CD4-positive, alpha-beta T cell treated with Interleukin-17A for 1 hour (primary cell): ENCODE results near the gene PALMD.

Experiments used
- DNase-seq: peaks from one replicate; pipeline ENCODE4 v3.0.0-alpha.2; 2020

The PALMD gene

DNA sequence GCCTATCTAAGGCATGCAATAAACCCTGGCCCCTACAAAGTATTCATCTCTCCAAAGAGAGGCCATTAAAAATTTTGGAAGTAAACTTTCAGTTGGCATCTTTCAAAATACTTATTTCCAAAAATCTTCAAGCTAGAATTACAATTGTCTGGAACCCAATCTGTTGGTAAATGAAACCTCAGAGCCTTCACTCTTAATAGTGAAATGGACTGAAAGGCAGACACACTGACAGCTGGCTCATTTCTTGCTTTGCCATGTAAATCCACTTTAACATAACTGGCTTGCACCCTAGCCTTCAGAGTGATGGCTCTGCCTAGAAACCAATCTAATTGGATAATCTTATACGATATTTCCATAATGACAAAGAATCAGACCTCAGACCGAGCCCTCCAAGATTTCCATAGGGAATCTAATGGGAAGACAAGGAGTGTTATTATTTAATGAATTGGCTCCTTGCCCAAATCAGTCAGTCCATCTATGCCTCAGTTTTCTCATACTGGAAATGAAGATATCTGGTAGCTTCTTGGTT lies 9.2 kb upstream of the PALMD start:
- DNase-seq, result no peak

DNA sequence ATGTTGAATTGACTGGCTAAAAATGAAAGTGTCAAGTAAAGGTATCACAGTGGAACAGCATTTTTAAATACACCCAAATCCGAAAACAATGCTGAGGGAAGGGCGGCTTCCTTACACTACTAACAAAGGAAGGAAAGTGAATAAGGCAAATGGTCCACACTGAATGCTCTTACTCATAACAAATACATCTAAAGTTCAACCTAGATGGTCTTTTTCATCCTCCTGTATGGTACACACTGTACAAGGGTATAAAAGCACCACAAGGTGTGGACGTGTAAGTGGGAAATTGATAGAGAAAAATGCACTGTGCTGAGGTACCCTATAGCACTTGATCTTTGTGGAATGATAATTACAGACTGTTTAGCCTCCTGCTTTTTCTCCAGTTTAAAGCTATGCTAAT lies 7.1 kb upstream of the PALMD start:
- DNase-seq, result no peak

DNA sequence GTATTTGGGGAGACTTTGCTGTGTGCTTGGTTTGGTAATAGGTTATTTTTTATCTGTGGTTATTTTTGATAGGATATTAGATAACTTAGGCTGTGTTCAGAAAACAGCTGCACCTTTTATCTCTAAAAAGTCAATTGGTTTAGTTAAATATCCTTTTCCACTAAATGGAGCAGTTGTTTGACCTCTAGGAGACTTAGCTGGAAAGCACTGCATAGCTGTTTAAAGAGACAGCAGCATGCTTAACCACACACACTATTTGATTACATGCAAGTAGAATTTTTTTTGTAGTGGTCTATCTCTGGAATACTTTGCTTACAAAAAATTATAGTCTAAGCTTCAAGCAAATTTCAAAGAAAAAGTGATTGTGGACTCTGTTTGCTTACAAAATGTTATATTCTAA lies 6.5 kb upstream of the PALMD start:
- no peak for DNase-seq

DNA sequence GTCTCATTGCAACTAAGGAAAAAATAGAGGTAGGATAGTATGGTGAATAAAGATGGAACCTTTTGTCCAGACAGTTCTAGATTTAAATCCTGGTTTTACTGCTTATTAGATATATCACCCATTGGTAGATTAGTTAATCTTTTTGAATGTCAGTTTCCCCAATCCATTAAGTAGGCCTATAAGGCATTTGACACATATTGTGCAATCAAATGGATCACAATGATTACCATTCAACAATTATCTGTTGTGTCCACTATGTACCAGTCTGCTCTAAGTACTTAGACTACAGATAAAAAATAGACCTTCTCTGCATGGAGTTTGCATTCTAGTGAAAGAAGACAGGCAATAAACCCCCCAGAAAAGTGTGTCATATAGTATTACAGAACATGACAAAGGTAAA lies 6.0 kb upstream of the PALMD start:
- no peak for DNase-seq

DNA sequence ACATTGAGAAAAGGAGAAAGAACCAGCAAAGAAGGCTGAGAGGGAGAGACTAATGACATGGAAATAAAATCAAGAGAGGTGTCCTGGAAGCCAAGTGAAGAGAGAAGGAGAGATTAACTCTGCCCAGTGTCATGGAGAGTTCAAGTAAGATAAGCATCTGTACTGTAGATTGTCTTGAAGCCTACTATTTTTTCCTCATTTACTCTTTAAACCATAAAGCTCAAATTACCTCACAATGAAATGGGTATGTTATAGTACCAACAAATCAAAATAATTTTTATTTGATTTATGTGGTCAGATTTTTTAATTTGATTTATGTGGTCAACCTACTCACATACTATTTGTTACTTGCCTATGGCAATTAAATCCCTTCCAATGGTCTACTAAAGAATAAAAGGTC lies 5.2 kb upstream of the PALMD start:
- DNase-seq, result no peak

DNA sequence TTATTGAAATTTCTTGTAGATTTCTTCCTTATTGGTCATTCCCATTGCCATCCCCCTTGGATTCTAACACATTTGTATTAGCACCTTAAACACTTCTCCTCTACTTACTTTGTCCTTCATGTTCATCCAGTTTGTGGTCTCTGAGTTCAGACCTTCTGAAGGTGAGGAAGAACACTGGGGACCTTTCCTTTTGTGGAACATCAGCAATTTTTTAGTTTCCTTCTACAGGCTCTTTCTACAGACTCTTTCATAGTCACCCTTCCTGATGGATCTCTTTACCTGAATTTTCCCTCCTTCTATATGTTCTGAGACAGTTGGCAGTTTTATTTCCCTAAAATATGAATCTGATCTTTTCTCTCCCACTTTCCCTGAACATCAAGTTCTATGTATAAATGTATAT lies 4.4 kb upstream of the PALMD start:
- no peak for DNase-seq

DNA sequence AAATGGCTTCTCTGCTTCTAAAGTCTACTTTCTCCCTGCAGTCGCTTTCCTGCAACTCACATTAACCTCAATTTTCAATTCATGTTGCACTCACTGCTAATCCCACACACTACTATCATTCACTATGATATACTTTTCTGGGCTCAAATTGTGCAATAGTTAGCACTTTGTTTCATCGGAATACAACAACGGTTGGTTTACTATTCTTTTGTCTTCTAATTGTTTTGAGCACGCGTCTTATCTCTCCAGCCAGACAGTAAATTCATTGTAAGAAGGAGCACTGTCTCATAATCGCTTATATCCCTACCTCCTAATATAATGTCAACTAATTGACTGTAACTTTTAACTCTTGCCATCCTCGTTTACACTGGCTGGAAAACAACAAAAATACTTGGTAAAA lies 3.9 kb upstream of the PALMD start:
- no peak for DNase-seq

DNA sequence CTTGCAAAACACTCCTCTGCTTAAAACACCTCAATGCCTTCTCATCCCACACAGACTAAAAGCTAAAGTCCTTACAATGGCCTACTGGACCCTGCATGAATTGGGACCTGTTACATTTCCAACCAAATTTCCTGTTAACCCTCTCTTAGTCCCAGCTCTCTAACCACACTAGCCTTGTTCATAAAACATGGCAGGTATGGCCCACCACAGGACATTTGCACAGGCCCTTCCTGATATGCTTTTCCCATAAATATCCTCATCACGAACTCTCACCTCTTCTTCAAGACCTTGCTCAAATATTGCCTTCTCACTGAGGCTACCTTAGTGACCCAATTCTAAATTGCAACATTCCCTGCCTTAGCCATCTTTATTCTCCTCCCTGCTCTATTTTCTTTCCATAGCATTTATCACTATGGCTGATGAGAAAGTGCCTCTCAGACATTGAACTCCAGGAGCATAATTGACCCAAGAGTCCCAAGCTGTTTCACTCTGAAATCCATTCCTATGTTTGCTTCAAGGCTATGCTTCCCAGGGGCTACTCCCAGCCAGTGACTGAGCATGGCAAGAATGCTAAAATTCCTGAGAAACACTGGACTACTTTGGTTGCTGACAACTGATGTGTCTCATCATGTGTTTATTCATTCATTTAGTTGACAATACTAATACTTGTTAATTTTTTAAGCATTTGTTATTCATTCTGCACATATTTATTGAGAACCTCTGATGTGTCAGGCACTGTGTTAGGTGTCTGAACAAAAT lies 2.7 kb upstream of the PALMD start:
- no peak for DNase-seq

DNA sequence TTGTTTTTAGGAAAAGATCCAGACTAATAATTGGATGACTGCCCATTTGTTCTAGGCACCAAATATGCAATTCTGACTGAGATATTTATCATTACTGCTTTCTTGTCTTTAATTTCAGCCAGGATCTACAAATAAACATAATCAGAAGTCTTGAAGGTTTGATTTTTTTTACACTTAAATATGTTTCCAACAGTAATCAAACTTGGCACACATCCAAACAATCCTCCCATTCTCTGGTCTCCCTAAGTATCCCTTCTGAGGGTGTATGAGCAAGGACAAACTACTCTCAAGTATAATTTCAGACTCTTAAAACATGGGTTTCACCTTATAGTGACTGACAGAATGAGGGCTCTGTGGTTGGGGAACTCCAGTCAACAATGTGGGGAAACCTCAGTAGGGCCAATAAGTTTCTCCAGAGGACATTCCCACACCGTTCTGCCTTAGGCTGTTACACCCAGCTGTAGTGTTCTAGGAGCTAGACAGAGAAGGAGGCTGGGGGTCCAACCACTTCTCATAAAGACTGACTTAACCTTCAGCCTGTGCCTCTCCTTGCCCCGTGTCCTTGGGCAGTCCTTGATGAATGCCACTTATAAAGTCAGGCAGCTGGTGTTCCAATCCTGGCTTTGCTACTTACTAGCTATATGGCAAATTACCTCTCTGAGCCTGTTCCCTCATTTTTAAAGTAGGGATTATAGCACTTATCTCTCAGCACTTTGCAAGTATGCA lies 1.5 kb upstream of the PALMD start:
- no peak for DNase-seq

DNA sequence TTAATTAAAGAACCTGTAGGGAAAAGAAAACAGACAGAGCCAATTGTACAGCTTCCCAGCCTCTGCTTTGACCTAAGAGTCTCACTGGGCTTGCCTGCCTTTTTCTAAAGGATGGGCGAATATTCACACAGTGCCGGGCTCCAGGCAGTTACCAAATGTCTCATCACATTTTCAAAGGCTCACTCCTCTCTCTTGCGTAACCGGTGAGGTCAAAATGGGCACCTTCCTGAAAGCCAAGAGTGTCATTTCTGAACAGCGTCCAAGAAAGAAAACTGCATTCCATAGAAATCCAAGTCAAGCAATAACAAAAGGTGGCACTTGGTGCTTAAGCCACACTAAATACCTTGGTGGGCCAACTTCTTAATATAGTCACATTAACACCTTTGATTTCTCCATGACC lies 710 bp upstream of the PALMD start:
- no peak for DNase-seq

DNA sequence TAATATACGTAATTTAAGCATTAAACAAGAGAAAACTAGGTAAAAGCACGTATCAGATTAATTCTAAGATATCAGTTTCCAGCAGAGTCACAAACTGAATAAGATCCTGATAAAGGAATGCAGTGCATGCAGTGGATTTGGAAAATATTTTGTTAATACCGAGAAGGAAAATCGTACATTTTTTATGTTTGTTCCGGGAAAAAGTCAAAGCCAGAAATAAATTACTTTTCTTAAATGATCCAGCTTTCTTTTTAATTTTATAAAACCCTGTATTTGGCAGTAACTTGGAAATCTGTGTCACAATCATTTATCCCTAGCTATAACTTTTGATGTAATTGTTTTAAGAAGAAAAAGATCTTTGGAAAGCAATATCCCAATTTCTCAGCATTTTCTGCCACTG lies 955 bp downstream of the PALMD start:
- no peak for DNase-seq

DNA sequence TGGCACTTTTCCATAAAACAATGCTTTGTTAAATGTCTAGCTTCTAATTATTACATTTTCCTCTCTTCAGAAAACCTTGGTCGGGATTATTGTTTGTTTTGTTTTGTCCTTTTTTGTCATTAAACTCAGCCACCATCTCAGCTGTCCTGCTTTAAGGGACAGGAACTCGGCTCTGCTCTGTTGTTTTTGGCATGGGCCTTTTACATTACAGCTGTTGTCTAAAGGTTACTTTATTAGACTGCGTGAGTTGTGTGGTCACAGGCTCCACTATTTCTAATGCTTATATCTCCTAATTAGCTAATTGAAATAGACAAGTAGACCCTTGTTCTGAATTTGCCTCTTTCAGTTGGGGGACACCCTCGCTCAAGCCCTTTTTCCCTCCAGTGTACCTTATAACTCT lies 1.6 kb downstream of the PALMD start:
- DNase-seq, result no peak

DNA sequence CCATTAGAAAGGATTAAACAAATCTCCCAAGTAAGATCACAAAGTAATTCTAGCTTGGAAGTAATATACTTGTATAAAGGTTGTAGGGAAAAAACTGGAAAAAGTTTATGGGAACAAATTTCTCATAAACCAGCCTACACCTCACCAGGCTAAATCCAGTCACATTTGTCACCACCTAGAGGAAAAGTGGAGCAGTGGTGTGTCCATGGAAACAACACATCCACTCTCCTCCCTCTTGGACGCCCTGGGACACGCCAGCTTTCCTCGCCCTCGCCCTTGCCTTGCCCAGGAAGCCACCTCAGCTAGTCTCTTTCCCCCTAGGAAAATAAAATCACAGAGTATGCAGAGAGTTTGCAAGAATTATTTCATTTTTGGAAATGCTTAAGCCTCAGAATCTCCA lies 2.2 kb downstream of the PALMD start:
- no peak for DNase-seq

DNA sequence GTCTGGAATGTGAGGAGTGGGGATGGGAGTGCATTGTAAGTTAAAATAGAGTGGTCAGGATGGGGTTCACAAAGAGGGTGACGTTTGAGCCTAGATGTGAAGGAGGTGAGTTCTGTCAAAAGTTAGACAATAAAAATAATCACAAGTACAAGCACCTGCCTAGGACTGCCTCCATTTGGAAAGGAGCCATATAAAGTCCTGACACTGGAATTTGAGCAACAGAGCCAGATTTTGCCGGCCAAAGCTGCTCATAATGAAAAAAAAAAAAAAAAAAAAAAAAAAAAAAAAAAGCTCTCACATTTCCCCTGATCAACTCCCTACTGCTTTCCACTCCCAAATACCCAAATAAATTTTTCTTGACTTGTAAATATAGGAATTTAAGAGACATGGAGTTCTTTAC lies 4.1 kb downstream of the PALMD start:
- no peak for DNase-seq

DNA sequence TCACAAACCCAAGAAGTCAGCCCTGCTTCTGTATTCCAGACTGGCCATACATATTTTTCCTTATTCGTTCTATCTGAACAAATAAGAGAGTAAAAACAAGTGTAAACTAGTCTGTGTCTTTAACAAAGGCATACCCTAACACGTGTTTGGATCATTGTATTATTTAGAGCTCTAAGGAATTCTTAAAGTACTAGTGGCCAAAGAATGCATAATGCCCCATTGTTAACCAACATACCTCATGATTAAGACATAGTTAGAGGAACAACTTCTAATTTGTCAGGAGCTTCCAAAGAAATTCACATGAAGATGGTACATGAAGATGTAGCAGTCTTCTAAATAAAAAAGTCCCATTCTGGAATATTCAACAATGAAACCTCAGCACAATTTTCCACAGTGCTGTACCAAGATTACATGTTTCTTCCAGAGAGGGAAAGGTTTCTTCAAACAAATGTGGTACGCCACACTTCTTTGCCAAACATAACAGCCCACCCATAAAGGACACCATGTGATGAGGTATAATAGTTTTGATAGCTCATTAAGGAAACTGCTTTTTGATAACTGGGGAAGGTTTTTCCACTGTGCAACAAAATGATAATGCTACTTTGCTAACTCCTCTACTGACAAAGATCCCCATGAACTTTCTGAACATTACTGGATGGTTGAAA lies 5.0 kb downstream of the PALMD start:
- DNase-seq, result no peak

DNA sequence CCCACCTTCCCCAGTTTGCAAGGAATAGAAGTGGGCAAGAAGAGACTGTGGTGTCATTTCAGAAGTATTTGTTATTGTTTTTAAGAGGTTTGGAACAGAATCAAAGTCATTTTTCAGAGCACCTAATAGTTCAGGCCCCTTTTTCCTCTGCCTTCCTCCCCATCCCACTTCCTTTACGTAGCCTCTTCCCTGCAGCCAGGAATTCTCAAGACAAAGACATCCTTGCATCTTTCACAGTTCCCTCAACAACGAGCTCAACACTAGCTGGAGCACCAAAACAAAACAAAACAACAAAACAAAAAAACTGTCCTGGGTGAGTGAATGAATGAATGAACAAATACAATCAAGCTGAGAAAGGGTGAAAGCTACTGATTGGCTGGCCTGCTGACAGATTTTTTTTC lies 7.0 kb downstream of the PALMD start:
- DNase-seq, result no peak

DNA sequence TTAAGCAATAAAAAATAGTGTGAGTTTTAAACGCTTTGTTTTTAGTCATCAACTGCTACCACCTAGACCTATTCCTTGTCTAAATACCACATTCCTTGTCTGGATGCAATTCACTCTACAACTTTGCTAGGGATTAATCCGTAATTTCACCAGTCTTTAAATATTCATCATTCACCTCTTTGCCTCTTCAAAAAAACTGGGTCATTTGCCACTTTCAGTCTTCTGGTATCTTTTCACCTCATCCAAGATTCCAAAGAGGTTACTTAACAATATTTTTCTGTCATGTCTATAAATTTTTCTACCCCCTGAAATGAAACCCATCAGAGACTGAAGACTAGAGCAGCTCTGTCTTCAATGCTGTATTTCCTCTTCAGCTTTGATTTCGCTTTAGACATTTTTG lies 9.5 kb downstream of the PALMD start:
- no peak for DNase-seq

DNA sequence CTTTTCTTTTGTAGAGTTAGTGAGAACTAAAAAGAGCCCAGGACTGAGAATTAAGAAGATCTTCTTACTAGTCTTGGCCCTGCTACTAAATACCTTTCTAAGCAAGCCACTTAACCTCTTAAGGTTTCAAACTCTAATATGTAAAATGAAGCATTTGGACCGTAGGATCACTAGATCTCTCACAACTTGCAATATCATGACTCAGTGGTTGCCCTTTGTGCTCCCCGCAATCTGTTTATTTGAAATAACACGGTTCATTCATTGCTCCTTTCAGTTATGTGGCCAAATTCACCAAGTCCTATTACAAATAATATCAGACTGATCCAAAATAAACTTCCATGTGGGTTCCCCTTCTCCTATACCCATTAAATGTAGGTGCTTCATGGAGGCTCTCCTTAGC lies 10.8 kb downstream of the PALMD start:
- DNase-seq, result no peak

DNA sequence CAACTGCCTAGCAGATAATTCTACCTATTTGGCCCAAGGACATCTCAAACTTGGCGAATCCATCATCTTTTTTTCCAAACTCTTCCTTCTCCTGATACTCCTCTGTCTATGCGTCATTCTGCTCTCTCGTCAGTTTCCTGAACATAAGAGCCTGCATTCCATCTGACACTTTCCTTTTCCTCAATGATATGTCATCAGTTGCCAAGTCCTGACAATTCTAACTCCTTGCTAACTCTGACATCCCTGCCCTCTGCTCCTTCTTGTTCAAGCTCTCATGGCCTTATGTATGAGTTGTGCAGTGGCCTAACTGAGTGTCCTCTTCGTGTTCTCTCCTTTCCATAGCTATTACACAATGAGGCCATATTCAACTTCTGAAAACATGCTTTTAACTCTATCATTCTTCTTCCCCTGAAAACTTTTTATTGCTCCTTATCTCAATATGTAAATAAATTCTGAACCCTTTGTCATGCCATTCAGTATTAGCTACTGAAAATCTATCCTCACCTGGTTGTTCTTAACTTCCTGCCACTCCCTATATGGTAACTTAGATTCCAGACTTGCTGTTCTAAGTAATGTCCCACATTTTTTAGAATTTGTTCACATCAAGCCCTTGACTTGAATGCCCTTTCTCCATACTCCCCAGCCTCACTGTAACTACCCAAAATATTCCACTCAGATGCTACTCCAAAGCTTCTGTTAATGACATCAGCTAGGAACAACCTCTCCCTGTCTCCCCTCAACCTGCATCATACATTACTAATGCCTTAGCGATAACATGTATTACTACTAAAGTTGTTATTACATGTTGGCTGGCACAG lies 11.5 kb downstream of the PALMD start:
- no peak for DNase-seq

DNA sequence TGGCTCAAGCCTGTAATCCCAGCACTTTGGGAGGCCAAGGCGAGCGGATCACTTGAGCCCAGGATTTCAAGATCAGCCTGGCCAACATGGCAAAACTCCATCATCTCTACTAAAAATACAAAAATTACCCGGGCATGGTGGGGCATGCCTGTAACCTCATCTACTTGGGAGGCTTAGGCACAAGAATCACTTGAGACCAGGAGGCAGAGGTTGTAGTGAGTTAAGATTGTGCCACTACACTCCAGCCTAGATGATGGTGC lies 12.0 kb downstream of the PALMD start:
- no peak for DNase-seq

DNA sequence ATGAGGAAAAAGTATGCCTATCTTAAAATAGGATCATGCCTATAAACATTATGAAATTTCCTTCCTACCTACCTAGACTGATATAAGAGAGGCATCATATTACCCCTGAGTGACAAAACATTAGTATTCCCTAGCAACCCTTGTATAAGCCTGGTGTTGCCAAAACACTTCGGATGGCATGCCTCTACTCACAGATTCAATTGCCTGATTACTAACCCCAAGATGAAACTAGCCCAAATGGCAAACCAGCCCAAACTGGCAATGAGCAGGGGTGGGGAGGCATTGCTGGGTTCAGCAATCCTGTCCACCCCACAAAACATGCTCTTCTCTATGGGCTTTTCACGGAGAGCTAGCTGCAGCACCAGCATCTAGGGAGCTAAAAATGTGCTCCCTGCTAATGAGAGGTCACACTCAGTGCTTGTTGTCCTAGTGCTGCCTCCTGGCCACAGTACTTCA lies 13.9 kb downstream of the PALMD start:
- DNase-seq, result no peak

DNA sequence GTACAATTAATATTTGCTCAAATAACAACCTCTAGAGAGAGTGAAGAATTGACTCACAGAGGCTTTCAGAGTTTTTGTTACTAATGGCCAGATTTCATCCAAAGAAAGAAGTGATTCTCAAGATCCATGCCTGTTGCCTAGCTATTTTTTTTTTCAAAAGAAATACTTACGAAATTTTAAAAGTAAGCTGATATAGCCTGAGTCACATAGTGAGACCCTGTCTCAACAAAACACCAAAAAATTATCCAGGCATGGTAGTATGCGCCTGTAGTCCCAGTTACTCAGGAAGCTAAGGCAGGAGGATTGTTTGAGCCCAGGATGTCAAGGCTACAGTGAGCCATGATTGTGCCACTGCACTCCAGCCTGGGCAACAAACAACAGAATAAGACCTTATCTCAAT lies 14.6 kb downstream of the PALMD start:
- DNase-seq, result no peak

DNA sequence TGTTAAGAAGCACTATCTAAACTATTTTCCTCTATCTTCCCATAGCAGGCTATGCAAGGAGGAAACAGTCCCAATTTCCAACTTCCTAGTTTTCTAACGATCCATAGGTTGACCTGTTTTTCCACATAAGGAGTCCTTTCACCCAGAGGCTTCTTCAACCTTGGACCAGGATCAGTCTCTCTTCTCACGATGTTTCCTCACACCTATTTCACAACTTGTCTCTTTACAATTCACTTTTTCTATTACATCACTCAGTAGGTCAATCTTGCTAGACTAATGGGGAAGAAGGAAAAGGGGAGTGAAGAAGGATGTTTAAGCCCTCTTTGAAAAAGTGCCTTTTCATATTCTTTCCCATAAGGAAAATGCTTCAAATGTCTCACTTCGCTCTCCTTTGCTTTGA lies 15.9 kb downstream of the PALMD start:
- no peak for DNase-seq
